HG03135 (cell line): Measurements from ENCODE around the gene NANS.

Source experiments
- ATAC-seq: cut with Tn5 transposase; IDR thresholded peaks from one replicate; pipeline ENCODE4 v1.9.1; 2021; ENCODE audit warnings: mild to moderate bottlenecking, moderate library complexity; ENCODE audit not compliant: unreplicated experiment

NANS gene

GRCh38 chr9:98038958-98039357, 17.6 kb upstream of the NANS start:
- ATAC-seq = no peak

GRCh38 chr9:98039607-98040017, 16.9 kb upstream of the NANS start:
- ATAC-seq = no peak

GRCh38 chr9:98040212-98040611, 16.3 kb upstream of the NANS start:
- ATAC-seq = no peak

- ATAC-seq = no peak
Observed at GRCh38 chr9:98043915-98044314, 12.6 kb upstream of the NANS start.

GRCh38 chr9:98045234-98046179, 11.0 kb upstream of the NANS start:
- peak; percentile 89 for ATAC-seq

GRCh38 chr9:98046180-98046543, 10.4 kb upstream of the NANS start:
- no peak for ATAC-seq

GRCh38 chr9:98047002-98047401, 9.5 kb upstream of the NANS start:
- ATAC-seq = no peak

- no peak for ATAC-seq
Observed at GRCh38 chr9:98049288-98050072, 7.1 kb upstream of the NANS start.

GRCh38 chr9:98050351-98050750, 6.2 kb upstream of the NANS start:
- no peak for ATAC-seq

GRCh38 chr9:98054376-98054951, 2.1 kb upstream of the NANS start:
- ATAC-seq = no peak

GRCh38 chr9:98057138-98057799, 737 bp downstream of the NANS start:
- ATAC-seq = no peak

GRCh38 chr9:98062161-98062560, 5.6 kb downstream of the NANS start:
- ATAC-seq = no peak

GRCh38 chr9:98064623-98065392, 8.3 kb downstream of the NANS start:
- no peak for ATAC-seq

GRCh38 chr9:98066235-98066634, 9.7 kb downstream of the NANS start:
- no peak for ATAC-seq

- no peak for ATAC-seq
Observed at GRCh38 chr9:98067184-98067583, 10.7 kb downstream of the NANS start.

- no peak for ATAC-seq
Observed at GRCh38 chr9:98069551-98069950, 13.0 kb downstream of the NANS start.

GRCh38 chr9:98070704-98071103, 14.2 kb downstream of the NANS start:
- ATAC-seq = no peak

- no peak for ATAC-seq
Observed at GRCh38 chr9:98071737-98072136, 15.2 kb downstream of the NANS start.

- ATAC-seq = no peak
Observed at GRCh38 chr9:98074115-98074990, 17.8 kb downstream of the NANS start.
